PFSK-1 (cell line): ENCODE measurements around the gene JKAMP.

Experiments
- FOXP2 ChIP-seq: optimal IDR thresholded peaks from 2 replicates; pipeline ENCODE3; 2011; ENCODE audit warnings: borderline replicate concordance, control low read depth, inconsistent platforms; ENCODE audit not compliant: insufficient read depth; ENCODE audit errors: extremely low read length, extremely low read depth
- POLR2AphosphoS5 ChIP-seq: IDR thresholded peaks from 2 replicates; pipeline ENCODE4 v1.6.1; 2012; ENCODE audit warnings: low read depth, mild to moderate bottlenecking, control low read depth, low read length, moderate library complexity
- SIN3A ChIP-seq: IDR thresholded peaks from 2 replicates; pipeline ENCODE4 v1.6.1; 2012; ENCODE audit warnings: mild to moderate bottlenecking, low read length, moderate library complexity, borderline replicate concordance; ENCODE audit not compliant: insufficient read depth
- TAF1 ChIP-seq: IDR thresholded peaks from 2 replicates; pipeline ENCODE4 v1.6.1; 2012; ENCODE audit warnings: low read length, control low read depth, borderline replicate concordance; ENCODE audit not compliant: insufficient read depth
- TF ChIP-seq, protein P1 (sequence below), 2 experiments: IDR thresholded peaks; 2 replicates each; pipeline versions ENCODE4 v1.6.1 to v1.8.0; 2011 to 2012; ENCODE audit warnings: low read depth in 2 of 2, low read length in 2 of 2, control low read depth in 1 of 2, inconsistent platforms in 1 of 2, mild to moderate bottlenecking in 1 of 2, moderate library complexity in 1 of 2; ENCODE audit not compliant: insufficient read depth in 1 of 2

The JKAMP gene

DNA sequence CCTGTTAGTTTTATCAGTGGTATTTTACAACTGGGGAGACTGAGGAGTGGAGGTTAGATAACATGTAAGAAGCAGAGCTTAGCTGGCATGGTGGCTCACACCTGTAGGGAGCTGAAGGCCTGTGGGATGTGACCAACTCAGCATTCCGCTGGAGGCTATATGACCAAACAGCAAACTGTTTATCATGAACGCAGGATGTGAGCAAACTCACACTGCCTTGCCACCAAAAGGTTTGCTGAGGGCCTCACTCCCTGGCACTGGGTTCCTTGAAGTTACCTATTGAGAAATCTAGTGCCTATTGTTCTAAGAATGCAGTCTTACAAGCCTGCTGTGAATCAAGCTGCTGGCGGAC lies 23.4 kb downstream of the JKAMP start:
- TF ChIP-seq, protein P1, sequence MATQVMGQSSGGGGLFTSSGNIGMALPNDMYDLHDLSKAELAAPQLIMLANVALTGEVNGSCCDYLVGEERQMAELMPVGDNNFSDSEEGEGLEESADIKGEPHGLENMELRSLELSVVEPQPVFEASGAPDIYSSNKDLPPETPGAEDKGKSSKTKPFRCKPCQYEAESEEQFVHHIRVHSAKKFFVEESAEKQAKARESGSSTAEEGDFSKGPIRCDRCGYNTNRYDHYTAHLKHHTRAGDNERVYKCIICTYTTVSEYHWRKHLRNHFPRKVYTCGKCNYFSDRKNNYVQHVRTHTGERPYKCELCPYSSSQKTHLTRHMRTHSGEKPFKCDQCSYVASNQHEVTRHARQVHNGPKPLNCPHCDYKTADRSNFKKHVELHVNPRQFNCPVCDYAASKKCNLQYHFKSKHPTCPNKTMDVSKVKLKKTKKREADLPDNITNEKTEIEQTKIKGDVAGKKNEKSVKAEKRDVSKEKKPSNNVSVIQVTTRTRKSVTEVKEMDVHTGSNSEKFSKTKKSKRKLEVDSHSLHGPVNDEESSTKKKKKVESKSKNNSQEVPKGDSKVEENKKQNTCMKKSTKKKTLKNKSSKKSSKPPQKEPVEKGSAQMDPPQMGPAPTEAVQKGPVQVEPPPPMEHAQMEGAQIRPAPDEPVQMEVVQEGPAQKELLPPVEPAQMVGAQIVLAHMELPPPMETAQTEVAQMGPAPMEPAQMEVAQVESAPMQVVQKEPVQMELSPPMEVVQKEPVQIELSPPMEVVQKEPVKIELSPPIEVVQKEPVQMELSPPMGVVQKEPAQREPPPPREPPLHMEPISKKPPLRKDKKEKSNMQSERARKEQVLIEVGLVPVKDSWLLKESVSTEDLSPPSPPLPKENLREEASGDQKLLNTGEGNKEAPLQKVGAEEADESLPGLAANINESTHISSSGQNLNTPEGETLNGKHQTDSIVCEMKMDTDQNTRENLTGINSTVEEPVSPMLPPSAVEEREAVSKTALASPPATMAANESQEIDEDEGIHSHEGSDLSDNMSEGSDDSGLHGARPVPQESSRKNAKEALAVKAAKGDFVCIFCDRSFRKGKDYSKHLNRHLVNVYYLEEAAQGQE (IDR thresholded peaks at IDR 0.05; ENCODE audit: insufficient read depth in 1 of 2, low read depth in 2 of 2, low read length in 2 of 2): no peak
- TF ChIP-seq POLR2AphosphoS5: no peak
- TF ChIP-seq SIN3A: no peak
- TF ChIP-seq TAF1: no peak
- no peak for TF ChIP-seq FOXP2

DNA sequence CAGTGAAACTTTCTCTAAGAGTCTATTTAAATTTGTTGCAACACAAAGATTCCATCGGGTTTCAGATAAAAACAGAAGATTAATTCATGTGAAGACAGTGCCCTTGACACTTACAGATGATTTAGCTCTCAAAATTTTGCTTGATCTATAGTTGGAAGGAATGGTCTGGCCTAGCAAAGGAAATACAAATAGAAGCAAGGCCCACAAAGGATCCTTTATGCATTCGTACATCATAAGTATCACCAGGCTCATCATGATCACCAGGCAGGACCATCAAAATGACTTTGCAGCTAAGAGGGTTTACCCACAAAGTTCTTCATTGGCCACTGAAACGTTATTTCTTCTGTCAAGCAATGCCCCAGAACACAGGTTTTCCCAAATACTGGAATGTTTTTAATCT lies 24.8 kb downstream of the JKAMP start:
- TF ChIP-seq, protein P1 (IDR thresholded peaks at IDR 0.05; ENCODE audit: insufficient read depth in 1 of 2, low read depth in 2 of 2, low read length in 2 of 2): no peak
- TF ChIP-seq TAF1: no peak
- TF ChIP-seq POLR2AphosphoS5: no peak
- no peak for TF ChIP-seq SIN3A
- no peak for TF ChIP-seq FOXP2

GRCh38 chr14:59510001-59510400 lies 25.7 kb downstream of the JKAMP start:
- TF ChIP-seq, protein P1 (IDR thresholded peaks at IDR 0.05; ENCODE audit: insufficient read depth in 1 of 2, low read depth in 2 of 2, low read length in 2 of 2): no peak
- TF ChIP-seq TAF1 (no peak), FOXP2 (no peak), POLR2AphosphoS5 (no peak), SIN3A (no peak)

DNA sequence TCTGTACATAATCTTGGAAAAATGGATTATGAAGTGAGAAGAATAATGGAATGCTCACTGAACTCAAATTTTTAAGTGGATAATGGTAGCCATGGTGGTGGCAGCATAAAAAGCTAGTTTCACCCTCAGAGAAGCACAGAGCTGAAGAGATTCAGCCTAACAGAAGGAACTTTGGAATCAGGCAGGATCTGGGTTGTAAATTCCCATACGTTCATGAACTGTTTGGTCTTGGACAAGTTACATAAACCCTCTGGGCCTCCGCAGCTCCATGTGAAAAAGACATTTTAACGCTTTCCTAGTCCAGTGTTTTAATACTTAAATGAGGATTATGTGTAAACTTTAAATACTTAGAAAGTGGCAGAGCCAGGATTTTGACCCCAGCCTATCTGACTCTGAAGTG lies 26.6 kb downstream of the JKAMP start:
- no peak for TF ChIP-seq TAF1
- TF ChIP-seq POLR2AphosphoS5: no peak

GRCh38 chr14:59511916-59512575 lies 27.7 kb downstream of the JKAMP start:
- TF ChIP-seq SIN3A (no peak), TAF1 (no peak), FOXP2 (no peak)
- TF ChIP-seq, protein P1 (IDR thresholded peaks at IDR 0.05; ENCODE audit: insufficient read depth in 1 of 2, low read depth in 2 of 2, low read length in 2 of 2): no peak
